PC-9 (cell line): ENCODE results near the gene GAS7. TPM values are rescaled to one million over a fixed set of nuclear protein-coding genes. Genes with fewer than 3 reads are reported as not detected.

ENCODE experiments used
- BruUV-seq: library from RNA; stranded (reverse); fragments of 400-500 nt; replicated peaks from 2 replicates; lab custom pipeline; 2021; lab: Mats Ljungman, UMichigan
- CTCF ChIA-PET: fragments of 300-600 bp; sonication (Branson Sonifier 250); formaldehyde crosslinking; loops from one replicate; lab custom pipeline; 2022; ENCODE audit warnings: antibody characterized with exemption; lab: Charles Lee
- POLR2A ChIA-PET: fragments of 300-600 bp; sonication (Branson Sonifier 250); formaldehyde crosslinking; loops from one replicate; lab custom pipeline; 2022; ENCODE audit warnings: antibody characterized with exemption; ENCODE audit not compliant: unreplicated experiment; lab: Charles Lee
- DNase-seq, 2 experiments: peaks; one replicate each; pipeline versions ENCODE4 v3.0.0 to v3.0.0-alpha.2; 2015 to 2022; ENCODE audit warnings: mixed read lengths in 1 of 2
- H2AFZ ChIP-seq: fragments of 200-600 bp; sonication (generic); 2 replicates; pipeline ENCODE4 v1.8.1; 2017; ENCODE audit warnings: antibody characterized with exemption
- H3F3A ChIP-seq: fragments of 200-600 bp; sonication (generic); 2 replicates; pipeline ENCODE4 v1.8.1; 2017; ENCODE audit warnings: antibody characterized with exemption, mild to moderate bottlenecking, low read depth; ENCODE audit not compliant: insufficient read depth
- H3K27ac ChIP-seq: fragments of 200-600 bp; sonication (generic); 2 replicates; pipeline ENCODE4 v1.6.1; 2016; ENCODE audit warnings: mixed run types
- H3K27me3 ChIP-seq: fragments of 200-600 bp; sonication (generic); 2 replicates; pipeline ENCODE4 v1.6.1; 2016; ENCODE audit warnings: low read depth, mixed run types; ENCODE audit not compliant: insufficient read depth
- H3K36me3 ChIP-seq: fragments of 200-600 bp; sonication (generic); 2 replicates; pipeline ENCODE4 v1.6.1; 2016; ENCODE audit warnings: low read depth, mixed run types
- H3K4me1 ChIP-seq: fragments of 200-600 bp; sonication (generic); replicated peaks from 2 replicates; pipeline ENCODE4 v1.6.1; 2016; ENCODE audit warnings: mixed run types; ENCODE audit not compliant: insufficient read depth
- H3K4me2 ChIP-seq: fragments of 200-600 bp; sonication (generic); 2 replicates; pipeline ENCODE4 v1.6.1; 2017; ENCODE audit warnings: mixed run types
- H3K4me3 ChIP-seq: fragments of 200-600 bp; sonication (generic); 2 replicates; pipeline ENCODE4 v1.6.1; 2016; ENCODE audit warnings: mixed run types
- H3K79me2 ChIP-seq: fragments of 200-600 bp; sonication (generic); 2 replicates; pipeline ENCODE4 v1.6.1; 2017; ENCODE audit warnings: low read depth, mixed run types
- H3K9me2 ChIP-seq: fragments of 200-600 bp; sonication (generic); 2 replicates; pipeline ENCODE4 v1.8.1; 2017; ENCODE audit warnings: mild to moderate bottlenecking; ENCODE audit not compliant: insufficient read depth
- H3K9me3 ChIP-seq: fragments of 200-600 bp; sonication (generic); 2 replicates; pipeline ENCODE4 v1.8.1; 2016; ENCODE audit warnings: low read depth; ENCODE audit not compliant: insufficient read depth
- H4K20me1 ChIP-seq: fragments of 200-600 bp; sonication (generic); 2 replicates; pipeline ENCODE4 v1.8.1; 2017; ENCODE audit not compliant: insufficient read depth
- CTCF ChIP-seq: fragments of 200-600 bp; sonication (generic); conservative IDR thresholded peaks from 2 replicates; pipeline ENCODE4 v1.6.1; 2017; ENCODE audit warnings: mixed run types, antibody characterized with exemption, mild to moderate bottlenecking, moderate library complexity
- EZH2 ChIP-seq: fragments of 200-600 bp; sonication (generic); IDR thresholded peaks from 2 replicates; pipeline ENCODE4 v1.8.0; 2017; ENCODE audit warnings: antibody characterized with exemption, low read depth
- intact Hi-C: fragments of 100-400 bp; cut with micrococcal nuclease; formaldehyde crosslinking; loops from one replicate; pipeline ENCODE4 v1.10.0; 2022; ENCODE audit not compliant: unreplicated experiment
- total RNA-seq: library from RNA; stranded (reverse); gene quantifications from 2 replicates; pipeline ENCODE4 v1.2.3, GENCODE V29; 2021

GAS7 gene
- total RNA-seq, 1 experiment from 2014 or later = not detected

DNA sequence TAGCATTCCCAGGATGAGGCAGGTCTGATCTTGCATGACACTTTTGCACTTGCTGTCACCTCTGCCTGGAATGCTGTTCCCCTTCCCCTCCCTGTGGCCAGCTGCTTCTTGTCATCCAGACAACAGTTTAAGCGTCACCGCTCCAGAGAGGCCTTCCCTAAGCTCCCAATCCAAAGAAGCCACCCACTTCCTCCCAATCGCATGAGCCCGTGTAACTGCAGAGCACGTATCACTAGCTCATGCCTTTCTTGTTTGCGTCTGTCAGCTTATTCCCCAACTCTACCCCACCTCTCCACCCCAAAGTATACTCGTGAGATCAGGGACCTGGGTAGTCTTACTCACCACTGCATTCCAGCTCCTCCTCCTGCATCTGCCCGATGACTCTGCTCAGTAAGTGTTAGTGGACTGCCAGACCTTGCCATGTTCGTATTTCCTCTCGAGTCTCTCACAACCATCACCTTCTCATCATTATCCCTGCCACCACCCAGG is 92.8 kb downstream of the GAS7 start:
- no peak for DNase-seq
- Histone ChIP-seq H3K27ac (no peak overlapping the region), H3K9me2 (no peaks in the 10 kb centered on the region), H3F3A (no peaks in the 10 kb centered on the region), H3K4me3 (no peak overlapping the region), H2AFZ (no peak overlapping the region), H3K27me3 (peaks cover 56% of the 10 kb centered on the region), H3K36me3 (no peaks in the 10 kb centered on the region), H3K4me2 (no peak overlapping the region), H3K79me2 (no peaks in the 10 kb centered on the region), H3K4me1 (no peaks in the 10 kb centered on the region), H3K9me3 (no peaks in the 10 kb centered on the region), H4K20me1 (no peaks in the 10 kb centered on the region)
- ChIA-PET POLR2A (no interaction called here), CTCF (no interaction called here)
- BruUV-seq = no TSS peak
- TF ChIP-seq CTCF (no peak), EZH2 (no peak)
- intact Hi-C loops = no loop called here

- Histone ChIP-seq H3K36me3 (no peaks in the 10 kb centered on the region), H3K4me3 (no peak overlapping the region), H3K9me3 (no peaks in the 10 kb centered on the region), H3K27ac (no peak overlapping the region), H3K79me2 (no peaks in the 10 kb centered on the region), H3K9me2 (no peaks in the 10 kb centered on the region), H3F3A (no peaks in the 10 kb centered on the region), H4K20me1 (no peaks in the 10 kb centered on the region), H3K4me1 (no peaks in the 10 kb centered on the region), H3K27me3 (peaks cover 74% of the 10 kb centered on the region), H2AFZ (no peak overlapping the region), H3K4me2 (no peak overlapping the region)
- no TSS peak for BruUV-seq
- DNase-seq = no peak
- intact Hi-C loops = no loop called here
- TF ChIP-seq EZH2 (no peak), CTCF (no peak)
- POLR2A ChIA-PET = no interaction called here
- CTCF ChIA-PET = no interaction called here
These were observed 94.7 kb downstream of the GAS7 start for GRCh38 chr17:10103712-10104111.

DNA sequence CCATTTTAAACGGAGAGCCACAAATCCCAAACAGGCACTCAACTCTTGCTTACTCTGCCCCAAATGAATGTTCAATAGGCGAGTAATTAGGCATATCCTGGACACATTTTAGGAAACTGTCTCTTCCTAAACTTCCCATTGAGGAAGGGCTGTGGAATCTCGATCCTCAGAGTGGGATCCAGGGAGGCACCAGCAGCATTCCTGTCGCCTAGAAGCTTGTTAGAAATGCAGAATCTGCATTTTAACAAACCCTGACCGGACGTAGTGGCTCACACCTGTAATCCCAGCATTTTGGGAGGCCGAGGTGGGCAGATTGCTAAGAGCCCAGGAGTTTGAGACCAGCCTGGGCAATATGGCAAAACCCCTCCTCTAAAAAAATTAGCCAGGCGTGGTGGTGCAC is 95.6 kb downstream of the GAS7 start:
- H3K9me3 ChIP-seq = no peaks in the 10 kb centered on the region
- ChIA-PET CTCF (no interaction called here), POLR2A (no interaction called here)
- intact Hi-C loops = no loop called here
- H3K27me3 ChIP-seq = peaks cover 74% of the 10 kb centered on the region
- no peak overlapping the region for H3K4me2 ChIP-seq
- DNase-seq = no peak
- H3K79me2 ChIP-seq = no peaks in the 10 kb centered on the region
- BruUV-seq = no TSS peak
- no peaks in the 10 kb centered on the region for H3F3A ChIP-seq
- TF ChIP-seq EZH2 (no peak), CTCF (no peak)
- H2AFZ ChIP-seq = no peak overlapping the region
- no peaks in the 10 kb centered on the region for H3K36me3 ChIP-seq
- no peak overlapping the region for H3K4me3 ChIP-seq
- no peaks in the 10 kb centered on the region for H3K4me1 ChIP-seq
- no peaks in the 10 kb centered on the region for H3K9me2 ChIP-seq
- H3K27ac ChIP-seq = no peak overlapping the region
- no peaks in the 10 kb centered on the region for H4K20me1 ChIP-seq
